HG03159 (cell line): ENCODE measurements around the gene RELCH.

ENCODE experiments used
- ATAC-seq: cut with Tn5 transposase; IDR thresholded peaks from one replicate; pipeline ENCODE4 v1.9.1; 2021; ENCODE audit warnings: mild to moderate bottlenecking, moderate library complexity; ENCODE audit not compliant: unreplicated experiment

The RELCH gene

DNA sequence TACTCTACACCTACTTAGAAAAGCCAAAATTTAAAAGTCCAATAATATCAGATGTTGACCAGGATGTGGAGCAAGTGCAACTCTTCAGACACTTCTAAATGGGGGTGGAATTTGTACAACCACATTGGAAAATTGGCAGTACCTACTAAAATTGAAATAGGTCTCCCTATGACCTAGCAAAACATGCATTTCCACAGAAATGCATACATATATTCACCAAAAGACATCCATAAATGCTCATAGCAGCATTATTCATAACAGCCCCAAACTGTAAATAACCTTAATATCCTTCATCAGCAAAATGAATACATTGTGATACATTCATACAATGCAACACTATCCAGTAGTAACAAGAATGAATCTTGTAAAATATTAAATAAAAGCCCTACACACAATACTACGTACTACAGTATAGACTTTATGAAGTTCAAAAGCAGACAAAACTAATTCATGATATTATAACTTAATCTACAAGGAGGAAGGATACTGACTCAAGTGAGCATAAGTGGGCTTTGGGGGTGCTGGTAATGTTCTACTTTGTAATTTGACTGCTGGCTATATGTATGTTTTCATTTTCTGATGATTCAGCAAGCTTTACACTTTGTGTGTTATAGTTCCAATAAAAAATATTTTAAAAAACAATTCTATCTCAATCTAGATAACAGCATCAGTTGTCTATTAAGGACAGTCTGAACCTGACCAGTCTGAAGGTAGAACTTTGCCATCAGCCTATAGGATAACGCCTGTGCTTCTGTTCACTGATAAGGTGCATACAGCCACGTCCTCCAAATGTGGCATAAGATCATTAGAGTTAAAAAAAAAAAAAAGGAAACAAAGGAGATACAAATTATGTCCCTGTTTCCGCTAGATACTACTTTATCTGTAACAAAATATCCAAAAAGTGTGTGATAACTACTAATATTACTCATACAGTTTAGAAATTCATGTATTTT, 131.4 kb downstream of the RELCH start:
- no peak for ATAC-seq

DNA sequence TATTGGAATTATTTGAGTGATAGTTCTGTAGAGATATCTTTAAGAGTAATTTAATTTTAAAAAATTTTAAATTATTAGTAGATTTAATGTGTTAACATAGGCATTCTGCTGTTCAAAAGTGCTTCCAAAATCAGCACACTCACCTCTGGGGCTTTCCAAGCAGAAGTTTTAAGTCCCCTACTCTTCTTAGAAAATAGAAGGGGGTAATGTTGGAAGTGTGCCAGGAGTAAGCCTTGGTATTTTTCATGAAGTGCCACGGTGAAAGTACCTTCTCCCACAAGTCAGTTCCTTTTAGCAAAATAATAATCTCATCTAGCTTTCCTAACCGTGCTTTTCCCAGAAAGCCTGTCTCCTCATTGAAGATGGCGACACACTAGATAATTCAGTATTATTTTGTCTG, 134.1 kb downstream of the RELCH start:
- no peak for ATAC-seq

DNA sequence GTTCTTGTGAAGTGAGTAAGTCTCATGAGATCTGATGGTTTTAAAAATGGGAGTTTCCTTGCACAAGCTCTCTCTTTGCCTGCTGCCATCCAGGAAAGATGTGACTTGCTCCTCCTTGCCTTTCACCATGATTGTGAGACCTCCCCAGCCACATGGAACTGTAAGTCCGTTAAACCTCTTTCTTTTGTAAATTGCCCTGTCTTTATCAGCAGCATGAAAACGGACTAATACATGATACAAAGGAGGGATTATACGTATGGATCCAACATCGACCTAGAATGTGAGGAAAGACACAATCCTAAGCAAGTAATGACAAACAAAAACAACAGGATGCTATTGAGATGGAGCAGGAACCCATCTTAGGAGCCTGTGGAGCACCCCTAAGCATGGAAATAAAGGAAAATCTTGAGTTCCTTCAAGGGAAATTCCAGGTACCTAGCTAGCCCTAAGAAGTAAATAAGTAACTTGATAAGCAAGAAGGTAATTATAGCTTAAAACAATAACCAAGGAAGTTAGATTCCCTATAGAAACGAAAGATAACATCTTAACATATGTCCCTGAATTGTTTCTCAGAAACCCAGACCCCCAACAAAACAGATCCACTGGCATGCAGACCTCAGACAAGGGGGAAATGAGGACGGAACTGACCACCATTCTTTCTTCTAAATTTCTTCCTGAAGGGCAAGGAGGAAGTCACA, 136.6 kb downstream of the RELCH start:
- ATAC-seq = no peak

DNA sequence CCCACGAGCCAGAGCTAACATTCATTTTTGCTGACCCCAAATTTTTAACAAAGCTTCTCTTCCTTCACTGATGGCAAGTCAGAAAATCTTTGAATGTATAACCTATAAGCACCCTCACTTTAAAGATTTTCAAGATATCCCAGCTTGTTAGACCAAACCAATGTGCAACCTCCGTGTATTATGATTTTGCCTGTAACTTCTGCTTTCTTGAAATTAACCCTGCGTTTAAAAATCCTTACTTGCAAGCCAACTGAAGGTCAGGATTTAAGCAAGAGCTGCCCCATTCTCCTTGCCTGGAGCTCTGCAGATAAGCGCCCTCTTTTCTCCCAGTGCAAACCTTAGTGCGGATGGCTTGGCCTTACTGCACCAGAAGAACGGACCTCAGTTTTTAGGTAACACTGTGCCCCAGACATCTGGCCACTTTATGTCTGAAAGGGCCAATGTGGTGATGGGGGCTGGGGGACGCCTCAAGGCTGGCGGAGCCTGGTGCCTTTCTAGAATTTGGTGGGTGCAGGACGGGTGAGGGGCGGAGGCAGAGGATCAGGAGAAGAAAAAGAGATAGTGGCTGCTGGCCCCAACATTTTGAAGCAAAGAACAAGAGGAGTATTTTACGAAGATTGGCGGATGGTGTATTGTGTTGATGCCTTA, 137.2 kb downstream of the RELCH start:
- no peak for ATAC-seq

DNA sequence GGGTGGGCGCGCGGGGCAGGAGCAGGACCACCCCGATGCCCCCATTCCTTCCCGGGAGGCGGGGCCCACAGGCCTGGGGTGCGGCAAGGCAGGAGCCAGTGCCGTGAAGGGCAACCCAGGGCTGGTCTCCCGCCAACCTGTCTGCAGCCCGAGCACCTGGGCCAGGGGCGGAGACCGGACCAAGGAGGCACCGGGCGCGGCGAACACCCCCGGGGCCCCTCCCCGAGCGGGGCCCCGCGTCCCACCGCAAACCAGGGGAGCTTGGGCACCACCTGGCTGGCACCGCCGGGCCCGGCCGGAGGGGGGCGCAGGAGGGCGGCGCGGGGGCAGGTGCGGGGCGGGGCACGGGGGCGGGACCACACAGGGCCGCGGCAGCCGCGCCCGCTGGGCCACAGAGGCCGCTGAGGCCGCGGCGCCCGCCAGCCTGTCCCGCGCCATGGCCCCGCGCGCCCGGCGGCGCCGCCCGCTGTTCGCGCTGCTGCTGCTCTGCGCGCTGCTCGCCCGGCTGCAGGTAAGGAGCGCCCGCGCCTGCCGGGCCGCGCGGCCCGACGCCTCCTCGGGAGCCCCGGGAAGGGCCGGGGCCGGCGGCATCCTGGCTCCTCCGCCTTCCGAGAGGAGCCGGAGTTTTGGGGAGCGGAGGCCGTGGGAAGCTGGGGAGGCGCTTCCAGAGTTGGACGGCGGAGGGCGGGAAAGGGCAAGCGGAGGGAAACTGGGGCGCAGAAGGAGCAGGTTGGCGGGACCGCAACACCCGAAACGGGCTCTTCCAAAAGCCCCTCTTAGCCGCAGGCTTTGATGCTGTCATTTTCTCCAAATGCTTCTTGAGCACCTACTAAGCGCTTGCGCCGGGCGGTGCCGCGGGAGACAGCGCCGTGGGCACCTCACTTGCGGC, 138.1 kb downstream of the RELCH start, which contains the start of gene TNFRSF11A:
Gene TNFRSF11A (plus strand): TSS at position 394 of the 889 bp plus-strand sequence. CDS start 43 bp downstream, at position 437.
- ATAC-seq = peak; percentile 58

DNA sequence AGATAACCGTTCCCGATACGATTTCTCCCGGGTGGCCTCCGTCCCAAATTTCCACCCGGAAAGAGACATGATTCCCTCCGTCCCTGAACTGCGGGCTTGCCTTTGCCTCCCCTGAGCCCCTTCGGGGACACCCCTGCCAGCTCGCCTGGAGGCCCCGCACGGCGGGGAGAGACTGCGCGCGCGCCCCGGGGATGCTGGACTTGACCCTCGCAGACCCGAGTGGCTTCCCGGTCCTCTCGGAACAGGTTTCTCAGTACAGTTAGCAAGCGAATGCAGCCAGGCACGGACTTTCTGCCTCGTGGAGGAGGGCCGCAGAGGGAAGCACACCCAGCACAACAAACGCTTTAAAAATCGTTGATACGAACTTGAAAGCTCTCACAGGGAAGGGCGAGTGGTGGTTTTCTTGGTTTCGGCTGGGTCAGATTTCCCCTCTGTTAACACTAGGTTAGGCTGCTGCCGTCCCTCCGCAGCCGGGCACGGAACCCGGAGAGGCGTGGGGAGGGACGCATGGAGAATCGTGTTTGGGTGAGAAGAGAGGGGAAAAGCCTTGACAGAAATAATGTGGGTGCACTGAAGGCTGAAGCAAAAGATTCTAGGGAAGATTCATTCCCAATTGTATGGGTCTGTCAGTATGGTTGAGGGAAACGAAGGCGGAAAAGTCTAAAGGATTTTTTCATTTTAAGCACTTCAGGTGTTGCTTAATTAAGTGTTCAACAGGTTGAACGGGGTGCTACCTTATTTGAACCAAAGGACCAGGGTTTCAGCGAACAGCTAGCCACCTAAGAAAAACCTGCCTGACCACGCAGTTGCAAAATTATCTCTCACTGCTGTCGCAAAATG, 139.0 kb downstream of the RELCH start:
- no peak for ATAC-seq

DNA sequence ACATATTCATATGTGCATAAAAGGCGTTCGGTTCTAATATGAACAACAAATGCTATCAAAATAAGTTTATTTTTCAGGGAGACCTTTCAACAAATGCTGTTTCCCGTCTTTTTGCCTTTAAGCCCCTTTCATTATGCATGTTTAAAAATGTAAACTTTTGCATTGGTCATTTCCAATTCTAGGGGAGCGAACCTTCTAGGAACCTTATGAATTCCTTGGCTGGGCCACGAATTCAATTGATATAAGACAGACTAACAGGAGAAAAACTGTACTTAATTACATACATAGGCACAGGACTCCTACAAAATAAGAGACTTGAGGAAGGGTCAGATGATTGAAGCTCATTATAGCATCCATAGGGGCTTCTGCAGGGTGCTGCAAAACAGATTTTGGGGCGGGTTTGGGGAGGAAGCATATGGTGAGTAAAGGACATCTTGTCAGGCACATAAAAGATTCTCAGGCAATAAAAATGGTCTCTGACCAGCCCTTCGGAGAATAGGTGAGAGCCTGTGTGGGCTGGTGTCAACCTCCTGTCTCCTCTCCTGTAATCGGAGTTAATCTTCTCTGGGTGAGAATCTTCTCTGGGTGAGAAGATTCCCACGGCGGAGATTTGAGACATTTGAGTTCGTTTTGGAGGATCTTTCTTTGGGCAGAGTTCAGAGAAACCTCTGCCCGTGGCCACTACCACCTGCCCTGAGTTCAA, 139.7 kb downstream of the RELCH start:
- no peak for ATAC-seq

DNA sequence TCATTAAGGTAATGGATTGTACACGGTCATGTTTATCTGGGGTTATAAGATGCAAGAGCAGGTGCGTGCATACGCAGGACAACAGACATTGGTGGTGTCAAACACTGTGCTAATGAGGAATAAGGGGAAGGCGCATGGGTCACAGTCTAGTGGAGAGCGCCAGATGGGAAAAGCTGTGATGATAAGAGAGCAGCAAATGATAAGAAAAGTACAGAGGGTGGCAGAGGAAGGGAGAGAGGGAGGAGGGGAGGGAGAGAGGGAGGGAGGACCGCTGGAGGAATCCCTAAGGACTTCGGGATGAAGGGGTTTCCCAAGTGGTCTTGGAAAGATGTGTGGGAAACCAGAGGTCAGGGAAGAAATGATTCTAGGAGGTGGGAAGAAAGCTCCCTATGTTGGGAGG, 140.9 kb downstream of the RELCH start:
- no peak for ATAC-seq

DNA sequence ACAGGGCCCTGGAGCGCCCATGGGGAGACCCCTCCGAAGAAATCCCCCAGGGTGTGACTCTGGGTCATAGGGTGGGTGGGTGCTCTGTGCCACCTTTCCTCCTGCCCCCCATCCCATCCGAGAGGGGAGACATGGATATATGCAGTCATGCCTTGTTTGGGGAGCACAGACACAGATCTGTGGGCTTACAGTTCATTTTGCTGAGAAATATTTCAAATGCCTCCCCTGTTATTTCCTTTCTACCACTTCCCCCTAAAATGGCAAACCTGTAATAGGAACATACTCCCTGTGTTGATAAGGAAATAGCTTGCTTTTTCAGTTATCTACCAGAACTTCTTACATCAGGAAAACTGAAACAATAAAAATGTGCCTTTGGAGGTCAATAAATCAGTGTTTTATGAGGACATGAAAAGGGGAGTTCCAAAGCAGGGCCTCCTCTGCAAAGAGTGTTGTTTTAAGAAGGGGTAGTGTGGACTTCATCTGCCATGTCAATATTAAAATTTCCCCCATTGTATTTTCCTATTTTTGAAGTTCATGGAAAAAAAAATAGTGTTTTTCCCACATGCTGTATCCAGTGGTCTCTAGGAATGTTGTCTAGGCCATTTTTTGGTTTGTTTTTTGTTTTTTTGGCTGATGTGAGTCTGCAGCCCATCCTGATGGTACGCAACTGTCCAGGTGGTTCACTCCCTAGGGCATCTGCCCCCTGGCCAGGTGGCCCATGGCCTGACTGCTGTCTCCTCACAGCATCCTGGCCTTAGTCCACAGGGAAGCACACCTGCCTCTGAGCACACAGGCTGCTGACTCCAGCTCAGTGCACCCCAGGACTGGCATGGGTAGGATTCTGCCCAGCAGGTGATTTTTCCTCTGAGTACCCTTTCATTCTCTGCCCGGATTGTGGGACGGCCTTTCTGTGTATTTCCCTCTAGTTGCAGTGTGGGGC, 141.8 kb downstream of the RELCH start:
- ATAC-seq = no peak

DNA sequence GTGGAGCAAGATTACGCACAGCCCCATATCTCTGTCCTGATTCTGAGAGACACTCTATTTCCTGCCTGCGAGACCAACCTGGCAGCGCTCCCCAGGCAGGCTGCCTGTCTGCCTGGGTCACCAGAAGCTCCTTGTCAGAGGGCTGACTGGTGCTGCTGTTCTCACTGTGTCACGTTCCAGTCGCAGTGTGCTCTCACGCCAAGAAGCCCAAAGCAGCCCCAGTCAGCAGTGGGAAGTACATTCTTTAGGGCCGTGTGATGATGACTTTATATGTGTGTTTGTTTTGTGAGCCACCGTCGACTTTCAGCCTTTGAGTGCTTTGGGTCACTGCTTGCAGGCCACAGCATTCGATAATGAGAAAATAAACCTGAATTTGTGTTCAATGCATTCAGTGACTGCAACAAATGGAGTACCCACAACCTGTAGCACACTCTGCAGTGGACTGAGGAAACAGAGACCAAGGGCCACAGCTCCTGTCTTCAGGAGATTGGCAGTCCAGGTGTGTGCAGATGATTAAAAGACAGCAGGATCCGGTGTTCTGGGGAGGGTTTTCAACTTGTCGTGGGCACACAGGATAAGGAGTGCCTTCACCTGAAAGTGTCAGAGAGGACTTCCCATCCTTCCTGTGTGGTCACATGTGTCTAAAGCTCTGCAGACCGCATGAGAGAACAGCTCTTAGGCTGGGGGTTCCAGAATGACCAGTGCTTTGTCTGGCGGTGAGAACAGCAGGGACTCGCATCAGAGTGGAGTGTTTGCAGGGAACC, 142.8 kb downstream of the RELCH start:
- no peak for ATAC-seq

DNA sequence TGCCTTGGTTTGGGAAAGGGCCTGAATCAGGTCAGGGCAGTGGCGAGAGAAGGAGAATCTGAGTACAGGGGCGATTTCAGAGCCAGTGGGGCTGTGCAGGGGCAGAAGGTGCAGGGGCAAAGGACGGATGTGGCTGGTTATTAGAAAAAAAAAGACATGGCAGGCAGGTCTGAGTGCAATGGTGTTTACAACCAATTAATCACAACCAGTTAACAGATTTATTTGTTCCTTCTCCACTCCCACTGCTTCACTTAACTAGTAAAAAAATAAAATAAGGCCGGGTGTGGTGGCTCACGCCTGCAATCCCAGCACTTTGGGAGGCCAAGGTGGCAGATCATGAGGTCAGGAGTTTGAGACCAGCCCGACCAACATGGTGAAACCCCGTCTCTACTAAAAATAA, 143.6 kb downstream of the RELCH start:
- no peak for ATAC-seq

DNA sequence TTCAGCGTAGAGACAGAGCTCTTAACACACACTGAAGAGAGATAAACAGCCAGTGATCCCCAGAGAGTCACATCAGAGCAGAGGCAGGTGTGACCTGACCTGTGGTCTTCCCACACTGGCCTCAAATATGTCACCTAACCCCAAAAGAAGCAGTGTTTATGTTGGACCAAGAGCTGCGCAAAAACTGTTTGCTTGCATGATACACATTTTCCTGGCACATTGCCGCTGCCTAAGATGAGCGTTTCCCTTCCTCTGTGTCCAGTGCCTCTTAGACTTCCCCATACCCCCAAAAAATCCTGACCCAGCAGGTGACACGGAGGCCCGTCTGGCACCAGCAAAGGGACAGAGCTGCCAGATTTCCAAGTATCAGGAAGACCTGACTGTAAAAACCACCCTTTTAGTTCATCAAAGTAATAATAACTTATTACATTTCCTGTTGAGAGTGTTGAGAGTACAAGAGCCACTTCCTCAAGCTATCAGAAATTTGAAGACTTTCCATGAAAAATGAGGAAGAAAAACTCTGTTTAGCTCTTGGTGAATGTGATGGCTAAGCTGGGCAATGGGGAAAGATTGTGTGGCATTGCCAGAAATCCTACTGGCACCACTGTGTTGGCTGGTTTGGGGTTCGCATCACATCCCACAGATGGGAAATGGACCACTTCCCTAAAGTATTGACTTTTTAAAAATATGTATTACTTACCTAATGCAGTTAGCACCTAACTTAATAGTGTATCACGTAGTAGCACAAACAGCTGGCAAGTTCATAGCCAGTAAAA, 144.7 kb downstream of the RELCH start:
- no peak for ATAC-seq

DNA sequence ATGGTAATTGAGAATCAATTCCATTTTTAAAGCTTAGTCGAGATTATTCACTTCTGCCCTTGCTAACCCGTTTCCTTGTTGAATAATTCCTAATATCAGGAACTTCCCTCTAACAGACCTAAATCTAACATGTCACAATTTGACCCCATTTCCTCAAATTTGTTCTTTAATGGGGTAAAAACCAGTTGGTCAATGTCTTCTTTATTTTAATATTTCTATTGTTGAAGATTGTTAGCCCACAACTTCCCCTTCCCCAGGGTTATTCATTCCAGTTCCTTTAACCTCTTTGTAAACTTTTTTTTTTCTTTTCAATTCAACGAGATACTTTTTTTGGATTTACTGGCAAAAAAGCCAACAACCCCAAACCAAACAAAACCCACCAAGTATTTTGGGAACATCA, 145.4 kb downstream of the RELCH start:
- no peak for ATAC-seq

DNA sequence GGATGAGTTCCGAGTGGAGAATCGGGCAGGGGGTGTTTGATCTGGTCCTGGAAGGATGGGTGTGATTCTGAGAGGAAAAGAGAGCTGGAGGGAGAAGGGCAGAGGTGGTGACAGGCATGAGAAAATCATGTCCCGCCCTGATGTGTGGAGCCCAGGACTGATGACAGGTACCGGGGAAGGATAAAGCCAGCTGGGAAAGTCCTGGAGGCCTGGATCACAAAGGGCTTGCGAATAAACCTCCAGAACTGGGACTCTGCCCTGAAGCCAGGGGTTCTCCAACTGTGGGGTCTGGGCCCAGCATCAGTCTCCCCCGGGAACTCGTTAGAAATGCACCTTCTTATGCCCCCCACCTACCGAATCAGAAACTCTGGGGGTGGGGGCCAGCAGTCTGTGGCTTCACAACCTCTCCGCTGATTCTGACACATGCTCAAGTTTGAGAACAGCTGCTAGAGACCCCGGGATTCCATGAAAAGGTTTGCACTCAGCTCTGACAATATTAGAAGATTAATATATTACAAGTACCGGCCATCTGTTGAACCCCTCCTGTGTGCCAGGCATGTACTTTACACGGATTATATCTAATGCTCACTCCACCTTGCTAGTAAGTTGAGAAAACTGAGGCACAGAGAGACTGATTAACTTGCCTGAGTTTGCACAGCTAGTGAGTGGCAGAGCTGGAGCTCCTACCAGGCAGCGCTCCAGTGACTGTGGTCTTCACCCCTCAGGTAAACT, 146.1 kb downstream of the RELCH start:
- ATAC-seq = no peak

DNA sequence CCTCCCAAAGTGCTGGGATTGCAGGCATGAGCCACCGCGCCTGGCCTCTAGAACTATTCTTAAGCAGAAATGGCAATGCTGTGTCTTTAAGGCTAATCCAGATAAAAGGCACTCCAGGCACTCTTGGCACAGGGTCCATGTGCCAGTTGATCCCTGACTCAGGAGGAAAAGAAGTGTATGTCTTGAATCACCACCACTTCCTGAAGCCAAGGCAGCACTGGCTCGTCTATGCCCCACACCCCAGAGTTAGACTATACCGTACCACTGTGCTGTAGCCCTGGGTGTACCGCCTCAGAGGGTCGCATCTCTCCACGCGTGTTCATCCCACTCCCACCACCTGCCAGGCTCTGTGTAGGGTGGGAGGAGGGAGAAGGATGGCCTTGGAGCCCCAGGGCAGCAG, 147.1 kb downstream of the RELCH start:
- no peak for ATAC-seq

DNA sequence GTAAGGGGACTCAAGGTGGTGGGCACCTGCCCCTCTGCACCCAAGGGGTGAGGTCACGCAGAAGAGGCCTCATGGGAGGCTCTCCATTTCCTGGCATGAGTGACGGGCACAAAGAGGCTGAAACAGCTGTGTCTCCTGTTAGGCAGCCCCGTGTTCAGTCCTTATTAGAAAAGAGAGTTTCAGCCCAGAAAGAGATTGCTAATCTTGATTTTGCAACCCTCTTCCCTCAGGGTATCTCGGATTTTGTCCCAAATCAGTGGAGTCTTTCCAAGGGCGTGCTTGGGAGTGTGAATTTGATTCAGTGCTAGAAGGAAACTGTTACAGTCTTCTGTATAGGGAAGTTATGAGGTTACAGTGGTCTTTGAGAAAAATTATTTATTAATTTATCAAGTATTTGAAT, 148.4 kb downstream of the RELCH start:
- ATAC-seq = no peak
